Karpas-422 (cell line): ENCODE results near the gene OR10H2. TPM values are rescaled to one million over a fixed set of nuclear protein-coding genes. Genes with fewer than 3 reads are reported as not detected.
A peak's percentile ranks its signal among the peaks of the same experiment; 100 is the strongest.
"Not testable (repeated sequence)": the region's sequence is repeated elsewhere in the genome, so short reads cannot be mapped to it uniquely, and the experiment has no call there.

Source experiments
- DNase-seq: peaks from one replicate; pipeline ENCODE4 v3.0.0-alpha.2; 2015
- H2AFZ ChIP-seq: fragments of 200-600 bp; sonication (generic); 2 replicates; pipeline ENCODE4 v1.6.1; 2014; ENCODE audit warnings: antibody characterized with exemption, low read length, mixed read lengths
- H3K27ac ChIP-seq: fragments of 200-600 bp; sonication (generic); 2 replicates; pipeline ENCODE4 v1.5.1; 2014; ENCODE audit warnings: mild to moderate bottlenecking, low read length, moderate library complexity
- H3K27me3 ChIP-seq: fragments of 200-600 bp; sonication (generic); 2 replicates; pipeline ENCODE4 v1.6.1; 2014; ENCODE audit warnings: low read length, mixed read lengths
- H3K36me3 ChIP-seq: fragments of 200-600 bp; sonication (generic); 2 replicates; pipeline ENCODE4 v1.6.1; 2014; ENCODE audit warnings: low read length, mixed read lengths; ENCODE audit not compliant: insufficient read depth
- H3K4me1 ChIP-seq: fragments of 200-600 bp; sonication (generic); 2 replicates; pipeline ENCODE4 v1.6.1; 2014; ENCODE audit warnings: mild to moderate bottlenecking, low read length, mixed read lengths
- H3K4me2 ChIP-seq: fragments of 200-600 bp; sonication (generic); 2 replicates; pipeline ENCODE4 v1.6.1; 2014; ENCODE audit warnings: low read length, low read depth, mild to moderate bottlenecking; ENCODE audit not compliant: poor library complexity, severe bottlenecking
- H3K4me3 ChIP-seq: fragments of 200-600 bp; sonication (generic); 2 replicates; pipeline ENCODE4 v1.5.1; 2014; ENCODE audit warnings: mild to moderate bottlenecking, antibody characterized with exemption, low read length, mixed read lengths
- H3K79me2 ChIP-seq: fragments of 200-600 bp; sonication (generic); 2 replicates; pipeline ENCODE4 v1.6.1; 2014; ENCODE audit warnings: mild to moderate bottlenecking, low read length, mixed read lengths
- H3K9ac ChIP-seq: fragments of 200-600 bp; sonication (generic); 2 replicates; pipeline ENCODE4 v1.6.0; 2014; ENCODE audit warnings: low read length
- H3K9me2 ChIP-seq: fragments of 200-600 bp; sonication (generic), shearing (Covaris generic); replicated peaks from 2 replicates; pipeline ENCODE4 v1.6.0; 2014; ENCODE audit warnings: mild to moderate bottlenecking, low read length, moderate library complexity; ENCODE audit not compliant: insufficient read depth
- H3K9me3 ChIP-seq: fragments of 300-700, 200-600 bp; sonication (generic); 2 replicates; pipeline ENCODE4 v1.6.1; 2014; ENCODE audit warnings: low read length, mixed read lengths
- H4K20me1 ChIP-seq: fragments of 200-600 bp; sonication (generic); 2 replicates; pipeline ENCODE4 v1.6.1; 2014; ENCODE audit warnings: mild to moderate bottlenecking, antibody characterized with exemption, low read length, low read depth; ENCODE audit not compliant: insufficient read depth
- total RNA-seq: library from RNA; depleted of rRNA; stranded (reverse); fragments of >200 nt; shearing (Covaris generic); gene quantifications from 2 replicates; pipeline ENCODE4 v1.2.3, GENCODE V29; 2014; ENCODE audit warnings: low replicate concordance; rRNA removed

OR10H2 gene
- not detected in 2 replicates for total RNA-seq

- Histone ChIP-seq H3K27me3 (no peaks in the 10 kb centered on the region), H2AFZ (no peak within 1 kb of the TSS), H3K4me2 (no peak within 1 kb of the TSS), H3K27ac (no peak within 1 kb of the TSS), H3K9ac (no peak within 1 kb of the TSS), H3K9me3 (no peaks in the 10 kb centered on the region), H3K4me3 (no peak within 1 kb of the TSS), H3K36me3 (no peaks in the 10 kb centered on the region), H3K4me1 (no peaks in the 10 kb centered on the region), H3K9me2 (no peaks in the 10 kb centered on the region), H4K20me1 (no peaks in the 10 kb centered on the region), H3K79me2 (no peaks in the 10 kb centered on the region)
- DNase-seq: no peak
Measured at GRCh38 chr19:15727724-15728123, at the start of gene OR10H2. OR10H2 (plus strand) TSS chr19:15728024; CDS start chr19:15728044, 20 bp downstream.

DNA sequence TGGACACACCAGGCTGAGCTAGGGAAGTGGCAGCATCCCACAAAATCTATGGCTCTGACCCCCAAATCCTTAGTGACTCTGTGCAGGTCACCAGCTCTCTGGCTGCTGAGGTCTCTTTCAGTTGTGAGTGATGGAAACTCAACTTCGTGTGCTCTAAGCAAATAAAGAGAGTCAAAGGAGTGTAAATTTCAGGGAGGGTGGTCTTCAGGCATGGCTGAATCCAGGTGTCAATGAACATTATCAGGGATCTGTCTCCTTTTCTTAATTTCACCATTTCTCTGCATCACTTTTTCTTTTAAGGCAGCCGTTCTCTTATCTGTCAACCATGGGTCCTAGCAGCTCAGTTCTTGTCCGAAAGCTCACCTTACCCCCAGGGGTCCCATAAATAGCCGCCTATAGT is 48.7 kb upstream of the OR10H2 start:
- Histone ChIP-seq H3K9ac (no peak overlapping the region), H3K4me2 (no peak overlapping the region)

DNA sequence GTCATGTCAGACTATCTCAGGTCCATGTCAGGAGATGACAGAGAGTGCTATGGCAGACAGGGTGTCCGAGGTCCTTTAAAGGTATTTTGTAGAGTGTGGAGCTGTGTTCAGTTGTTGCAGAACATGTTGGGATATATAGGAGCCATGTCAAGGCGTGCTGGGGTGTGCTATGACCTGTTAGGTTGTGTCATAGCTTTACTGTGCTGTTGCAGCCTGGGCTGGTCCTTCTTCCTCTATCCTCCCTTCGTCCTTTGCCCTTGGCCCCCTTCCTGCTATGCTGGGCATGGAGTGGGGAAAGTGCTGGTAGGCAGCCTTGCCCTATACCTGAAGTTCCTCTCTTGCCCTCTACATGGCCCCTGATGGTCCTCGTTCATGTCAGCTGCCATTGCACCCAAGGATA is 48.0 kb upstream of the OR10H2 start:
- H3K9me2 ChIP-seq: not testable (repeated sequence)

More for the DNA sequence above, 48.7 kb upstream of the OR10H2 start:
- H3K36me3 ChIP-seq: no peaks in the 10 kb centered on the region
- no peaks in the 10 kb centered on the region for H4K20me1 ChIP-seq
- H3K9me2 ChIP-seq: no peaks in the 10 kb centered on the region
- no peaks in the 10 kb centered on the region for H3K4me1 ChIP-seq
- no peaks in the 10 kb centered on the region for H3K79me2 ChIP-seq
- no peak overlapping the region for H2AFZ ChIP-seq
- H3K27ac ChIP-seq: no peak overlapping the region
- H3K4me3 ChIP-seq: no peak overlapping the region
- no peaks in the 10 kb centered on the region for H3K9me3 ChIP-seq
- no peak for DNase-seq
- H3K27me3 ChIP-seq: no peaks in the 10 kb centered on the region

DNA sequence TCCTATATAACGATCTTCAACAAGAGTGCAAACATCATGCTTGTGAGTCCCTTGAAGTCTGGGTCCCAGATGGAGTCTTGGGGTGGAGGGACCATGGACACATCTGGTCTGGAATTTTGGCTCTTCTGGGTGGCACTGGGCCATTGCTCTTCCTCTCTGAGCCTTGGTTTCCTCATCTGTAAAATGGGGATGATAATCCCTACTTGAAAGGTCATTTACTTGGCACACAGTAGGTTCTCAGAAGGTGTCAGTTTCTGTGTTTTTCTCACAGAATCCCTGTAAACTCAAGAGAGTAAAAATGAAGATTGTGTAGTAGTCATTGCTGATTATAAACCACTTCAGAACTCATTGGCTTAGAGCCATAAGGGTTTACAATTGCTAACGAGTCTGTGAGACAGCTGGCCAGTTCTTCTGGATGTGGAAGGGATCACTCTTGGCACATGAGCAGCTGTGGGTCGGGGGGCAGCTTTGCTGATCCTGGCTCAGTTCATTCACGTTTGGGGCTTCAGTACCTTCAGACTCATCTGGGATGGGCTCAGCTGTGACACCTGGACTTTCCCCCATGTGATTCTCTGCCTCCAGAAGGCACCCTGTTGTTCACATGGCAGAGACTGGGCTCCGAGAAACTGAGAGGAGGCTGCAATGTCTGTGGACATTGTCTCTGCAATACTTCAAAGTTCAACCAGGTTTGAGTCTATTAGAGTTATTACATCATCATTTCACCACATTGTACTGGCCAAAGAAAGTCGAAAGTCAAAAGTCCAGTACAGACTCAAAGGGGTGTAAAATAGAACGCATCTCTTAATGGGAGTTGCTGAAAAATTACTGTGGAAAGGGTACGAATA is 47.1 kb upstream of the OR10H2 start:
- H3K27ac ChIP-seq: no peak overlapping the region
- no peaks in the 10 kb centered on the region for H3K9me3 ChIP-seq
- no peak overlapping the region for H3K4me2 ChIP-seq
- DNase-seq: no peak
- H3K27me3 ChIP-seq: no peaks in the 10 kb centered on the region
- H3K79me2 ChIP-seq: no peaks in the 10 kb centered on the region
- no peaks in the 10 kb centered on the region for H4K20me1 ChIP-seq
- no peak overlapping the region for H2AFZ ChIP-seq
- H3K9ac ChIP-seq: no peak overlapping the region
- no peaks in the 10 kb centered on the region for H3K36me3 ChIP-seq
- H3K4me3 ChIP-seq: no peak overlapping the region
- H3K9me2 ChIP-seq: no peaks in the 10 kb centered on the region
- H3K4me1 ChIP-seq: no peaks in the 10 kb centered on the region

More for the DNA sequence above, 48.0 kb upstream of the OR10H2 start:
- not testable (repeated sequence) for H3K36me3 ChIP-seq, H3K27ac ChIP-seq, H4K20me1 ChIP-seq, H3K4me3 ChIP-seq, H3K4me1 ChIP-seq, DNase-seq, H2AFZ ChIP-seq, H3K27me3 ChIP-seq, H3K9ac ChIP-seq, H3K79me2 ChIP-seq, H3K4me2 ChIP-seq, H3K9me3 ChIP-seq

DNA sequence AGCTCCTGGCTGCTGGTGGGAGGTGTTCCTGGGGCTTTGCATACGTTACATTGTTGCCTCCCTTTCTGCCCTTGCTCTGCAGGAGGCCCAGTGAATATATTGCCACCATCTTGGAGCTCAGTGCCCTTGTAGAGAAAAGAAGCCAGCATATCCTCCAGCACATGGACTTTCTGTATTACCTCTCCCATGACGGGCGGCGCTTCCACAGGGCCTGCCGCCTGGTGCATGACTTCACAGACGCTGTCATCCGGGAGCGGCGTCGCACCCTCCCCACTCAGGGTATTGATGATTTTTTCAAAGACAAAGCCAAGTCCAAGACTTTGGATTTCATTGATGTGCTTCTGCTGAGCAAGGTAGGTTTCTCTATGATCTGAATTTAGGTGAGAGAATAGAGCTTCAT is 44.4 kb upstream of the OR10H2 start:
- H4K20me1 ChIP-seq: no peaks in the 10 kb centered on the region
- no peak overlapping the region for H3K27ac ChIP-seq
- H3K36me3 ChIP-seq: no peaks in the 10 kb centered on the region
- H3K9me2 ChIP-seq: no peaks in the 10 kb centered on the region
- H3K79me2 ChIP-seq: no peaks in the 10 kb centered on the region
- H3K4me1 ChIP-seq: no peaks in the 10 kb centered on the region
- no peak overlapping the region for H3K4me2 ChIP-seq
- H3K9me3 ChIP-seq: no peaks in the 10 kb centered on the region
- H2AFZ ChIP-seq: no peak overlapping the region
- no peak overlapping the region for H3K4me3 ChIP-seq
- no peaks in the 10 kb centered on the region for H3K27me3 ChIP-seq
- no peak for DNase-seq
- H3K9ac ChIP-seq: no peak overlapping the region

- peak; percentile 56 for DNase-seq
Measured at GRCh38 chr19:15684828-15685227, 43.0 kb upstream of the OR10H2 start.

GRCh38 chr19:15696654-15697194 is 31.1 kb upstream of the OR10H2 start:
- Histone ChIP-seq H3K4me1 (no peaks in the 10 kb centered on the region), H2AFZ (no peak overlapping the region), H3K9me3 (no peaks in the 10 kb centered on the region), H3K4me3 (no peak overlapping the region), H4K20me1 (no peaks in the 10 kb centered on the region), H3K36me3 (no peaks in the 10 kb centered on the region), H3K79me2 (no peaks in the 10 kb centered on the region), H3K4me2 (no peak overlapping the region), H3K9ac (no peak overlapping the region), H3K27me3 (no peaks in the 10 kb centered on the region), H3K27ac (no peak overlapping the region), H3K9me2 (no peaks in the 10 kb centered on the region)
- no peak for DNase-seq

More at GRCh38 chr19:15684828-15685227, 43.0 kb upstream of the OR10H2 start:
- H3K4me3 ChIP-seq: no peak overlapping the region
- no peaks in the 10 kb centered on the region for H3K36me3 ChIP-seq
- no peak overlapping the region for H2AFZ ChIP-seq
- H3K27ac ChIP-seq: no peak overlapping the region
- H3K9me3 ChIP-seq: no peaks in the 10 kb centered on the region
- no peak overlapping the region for H3K9ac ChIP-seq
- H3K27me3 ChIP-seq: no peaks in the 10 kb centered on the region
- H3K4me2 ChIP-seq: no peak overlapping the region
- no peaks in the 10 kb centered on the region for H3K4me1 ChIP-seq
- H4K20me1 ChIP-seq: no peaks in the 10 kb centered on the region
- H3K79me2 ChIP-seq: no peaks in the 10 kb centered on the region
- no peaks in the 10 kb centered on the region for H3K9me2 ChIP-seq

DNA sequence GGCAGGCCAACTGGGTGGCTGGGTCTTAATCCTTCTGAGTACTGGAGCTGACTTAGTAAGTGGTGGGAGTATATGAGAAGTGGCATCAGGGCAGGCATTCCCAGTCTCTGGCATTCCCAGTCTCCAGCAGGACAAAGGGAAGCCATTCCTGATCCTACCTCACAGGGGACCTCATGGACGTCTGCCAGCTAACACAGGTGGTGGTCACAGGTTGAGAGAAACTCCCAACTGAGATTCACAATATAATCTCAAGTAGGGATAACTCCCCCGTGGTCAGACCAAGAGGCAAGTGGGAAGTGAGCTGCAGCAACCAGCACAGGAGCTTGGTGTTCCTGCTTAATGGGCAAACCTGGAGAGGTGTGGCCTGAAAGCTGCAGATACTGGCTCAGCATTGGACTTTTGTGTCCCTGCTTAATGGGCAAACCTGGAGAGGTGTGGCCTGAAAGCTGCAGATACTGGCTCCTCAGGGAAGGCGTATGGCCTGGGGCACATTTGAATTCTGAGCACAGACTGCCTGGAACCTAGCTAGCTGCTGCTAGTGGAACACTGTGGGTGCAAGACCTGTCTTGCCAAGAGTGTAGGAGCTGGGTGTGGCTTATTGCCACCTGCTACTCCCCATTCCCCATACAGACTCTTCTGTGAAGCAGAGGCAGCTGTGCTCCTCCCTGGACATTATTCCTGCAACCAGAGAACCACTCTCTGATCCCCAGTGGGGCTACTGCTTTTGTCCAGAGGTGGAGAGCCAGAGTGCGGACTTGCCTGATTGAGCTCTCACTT is 25.9 kb upstream of the OR10H2 start:
- peaks cover 4% of the 10 kb centered on the region; the same call in 1 of the 2 replicates for H3K4me1 ChIP-seq
- H3K27ac ChIP-seq: no peak overlapping the region
- no peak overlapping the region for H3K4me2 ChIP-seq
- H3K9me3 ChIP-seq: no peaks in the 10 kb centered on the region
- H3K27me3 ChIP-seq: no peaks in the 10 kb centered on the region
- no peak for DNase-seq
- H3K9ac ChIP-seq: no peak overlapping the region
- H3K4me3 ChIP-seq: no peak overlapping the region
- no peaks in the 10 kb centered on the region for H4K20me1 ChIP-seq
- H3K36me3 ChIP-seq: no peaks in the 10 kb centered on the region
- H3K9me2 ChIP-seq: no peaks in the 10 kb centered on the region
- H2AFZ ChIP-seq: no peak overlapping the region
- H3K79me2 ChIP-seq: no peaks in the 10 kb centered on the region
